OCI-LY3 (cell line): ENCODE data around the gene FAM209B.

Experiments
- H2AFZ ChIP-seq: fragments of 200-600, 300-600 bp; shearing (Covaris generic); 2 replicates; pipeline ENCODE4 v1.6.0; 2014; ENCODE audit warnings: antibody characterized with exemption, low read depth, low read length
- H3K27ac ChIP-seq: fragments of 200-600, 300-600 bp; sonication (generic); 2 replicates; pipeline ENCODE4 v1.5.1; 2014; ENCODE audit warnings: mild to moderate bottlenecking, low read length, moderate library complexity, mixed read lengths
- H3K27me3 ChIP-seq: fragments of 200-600, 300-600 bp; sonication (generic); 2 replicates; pipeline ENCODE4 v1.6.1; 2014; ENCODE audit warnings: low read depth, low read length, mixed read lengths
- H3K36me3 ChIP-seq: fragments of 200-600, 300-600 bp; sonication (generic); replicated peaks from 2 replicates; pipeline ENCODE3; 2014; ENCODE audit warnings: low read depth, low read length, mixed read lengths
- H3K4me1 ChIP-seq: fragments of 300-600, 200-600 bp; sonication (generic); 2 replicates; pipeline ENCODE4 v1.6.1; 2014; ENCODE audit warnings: low read length, mixed read lengths
- H3K4me2 ChIP-seq: fragments of 200-600, 300-600 bp; sonication (generic); 2 replicates; pipeline ENCODE4 v1.6.1; 2014; ENCODE audit warnings: low read length, mixed read lengths
- H3K4me3 ChIP-seq: fragments of 300-600, 200-600 bp; sonication (generic); 2 replicates; pipeline ENCODE4 v1.5.1; 2014; ENCODE audit warnings: antibody characterized with exemption, mild to moderate bottlenecking, low read length, moderate library complexity
- H3K79me2 ChIP-seq: fragments of 300-600, 200-600 bp; shearing (Covaris generic); 2 replicates; pipeline ENCODE4 v1.6.1; 2014; ENCODE audit warnings: mild to moderate bottlenecking, low read length, mixed read lengths
- H3K9ac ChIP-seq: fragments of 300-600, 200-600 bp; shearing (Covaris generic); 2 replicates; pipeline ENCODE4 v1.6.0; 2014; ENCODE audit warnings: mild to moderate bottlenecking, low read length, moderate library complexity
- H3K9me3 ChIP-seq: fragments of 200-600, 300-600 bp; shearing (Covaris generic); 2 replicates; pipeline ENCODE4 v1.6.1; 2014; ENCODE audit warnings: low read length, mixed read lengths; ENCODE audit not compliant: insufficient read depth
- H4K20me1 ChIP-seq: fragments of 200-600, 300-600 bp; sonication (generic); 2 replicates; pipeline ENCODE4 v1.6.1; 2016; ENCODE audit warnings: low read length, mixed read lengths; ENCODE audit not compliant: insufficient read depth
- CTCF ChIP-seq: fragments of 200-600, 300-600 bp; sonication (generic); IDR thresholded peaks from 2 replicates; pipeline ENCODE4 v1.5.1; 2014; ENCODE audit warnings: antibody characterized with exemption, low read length, low read depth
- EZH2phosphoT487 ChIP-seq: fragments of 200-600 bp; shearing (Covaris generic); IDR thresholded peaks from 2 replicates; pipeline ENCODE4 v1.6.1; 2018; ENCODE audit warnings: antibody characterized with exemption, mixed run types, low read depth

Gene FAM209B

GRCh38 chr20:56537997-56538396 lies 5.0 kb downstream of the FAM209B start:
- Histone ChIP-seq H3K27ac (no peak overlapping the region), H4K20me1 (no peaks in the 10 kb centered on the region), H3K4me2 (no peak overlapping the region), H2AFZ (no peak overlapping the region), H3K4me3 (no peak overlapping the region), H3K36me3 (no peaks in the 10 kb centered on the region), H3K27me3 (no peaks in the 10 kb centered on the region), H3K9ac (no peak overlapping the region), H3K4me1 (no peaks in the 10 kb centered on the region), H3K9me3 (no peaks in the 10 kb centered on the region), H3K79me2 (no peaks in the 10 kb centered on the region)
- TF ChIP-seq EZH2phosphoT487 (no peak), CTCF (no peak)

GRCh38 chr20:56540415-56540814 lies 7.4 kb downstream of the FAM209B start:
- TF ChIP-seq EZH2phosphoT487 (no peak), CTCF (no peak)
- Histone ChIP-seq H3K9ac (no peak overlapping the region), H3K79me2 (no peaks in the 10 kb centered on the region), H3K27ac (no peak overlapping the region), H3K9me3 (no peaks in the 10 kb centered on the region), H3K27me3 (no peaks in the 10 kb centered on the region), H2AFZ (no peak overlapping the region), H3K4me2 (no peak overlapping the region), H3K36me3 (no peaks in the 10 kb centered on the region), H4K20me1 (no peaks in the 10 kb centered on the region), H3K4me3 (no peak overlapping the region), H3K4me1 (no peaks in the 10 kb centered on the region)

- H3K27me3 ChIP-seq: no peaks in the 10 kb centered on the region
- TF ChIP-seq EZH2phosphoT487: no peak
- TF ChIP-seq CTCF: no peak
- H3K27ac ChIP-seq: no peak overlapping the region
- no peak overlapping the region for H2AFZ ChIP-seq
- H3K79me2 ChIP-seq: no peaks in the 10 kb centered on the region
- H3K36me3 ChIP-seq: no peaks in the 10 kb centered on the region
- no peaks in the 10 kb centered on the region for H3K4me1 ChIP-seq
- no peaks in the 10 kb centered on the region for H3K9me3 ChIP-seq
- no peaks in the 10 kb centered on the region for H4K20me1 ChIP-seq
- no peak overlapping the region for H3K4me3 ChIP-seq
- no peak overlapping the region for H3K4me2 ChIP-seq
- H3K9ac ChIP-seq: no peak overlapping the region
These were observed 9.5 kb downstream of the FAM209B start for GRCh38 chr20:56542489-56543030.

GRCh38 chr20:56551571-56551970 lies 18.5 kb downstream of the FAM209B start:
- TF ChIP-seq EZH2phosphoT487 (no peak), CTCF (no peak)
- H3K36me3 ChIP-seq: no peaks in the 10 kb centered on the region
- no peaks in the 10 kb centered on the region for H3K9me3 ChIP-seq
- peaks cover 42% of the 10 kb centered on the region for H3K4me1 ChIP-seq
- no peaks in the 10 kb centered on the region for H4K20me1 ChIP-seq
- peaks cover 15% of the 10 kb centered on the region for H3K27me3 ChIP-seq
- H2AFZ ChIP-seq: peak overlapping the region; percentile 50; the same call in 1 of the 2 replicates
- H3K9ac ChIP-seq: no peak overlapping the region
- H3K4me2 ChIP-seq: peak overlapping the region; percentile 25
- H3K79me2 ChIP-seq: no peaks in the 10 kb centered on the region
- 0 out of 2 replicates have a peak overlapping the region, but pooled peaks have one; percentile 10 for H3K4me3 ChIP-seq
- no peak overlapping the region for H3K27ac ChIP-seq
